ELF-1 (cell line): Measurements from ENCODE around the gene PITPNM1.
A peak's percentile ranks its signal among the peaks of the same experiment; 100 is the strongest.
"Not testable (repeated sequence)": the region's sequence is repeated elsewhere in the genome, so short reads cannot be mapped to it uniquely, and the experiment has no call there.

ENCODE experiments used
- DNase-seq: peaks from one replicate; pipeline ENCODE4 v3.0.0-alpha.2; 2016; ENCODE audit warnings: low read depth, low spot score

Gene PITPNM1

DNA sequence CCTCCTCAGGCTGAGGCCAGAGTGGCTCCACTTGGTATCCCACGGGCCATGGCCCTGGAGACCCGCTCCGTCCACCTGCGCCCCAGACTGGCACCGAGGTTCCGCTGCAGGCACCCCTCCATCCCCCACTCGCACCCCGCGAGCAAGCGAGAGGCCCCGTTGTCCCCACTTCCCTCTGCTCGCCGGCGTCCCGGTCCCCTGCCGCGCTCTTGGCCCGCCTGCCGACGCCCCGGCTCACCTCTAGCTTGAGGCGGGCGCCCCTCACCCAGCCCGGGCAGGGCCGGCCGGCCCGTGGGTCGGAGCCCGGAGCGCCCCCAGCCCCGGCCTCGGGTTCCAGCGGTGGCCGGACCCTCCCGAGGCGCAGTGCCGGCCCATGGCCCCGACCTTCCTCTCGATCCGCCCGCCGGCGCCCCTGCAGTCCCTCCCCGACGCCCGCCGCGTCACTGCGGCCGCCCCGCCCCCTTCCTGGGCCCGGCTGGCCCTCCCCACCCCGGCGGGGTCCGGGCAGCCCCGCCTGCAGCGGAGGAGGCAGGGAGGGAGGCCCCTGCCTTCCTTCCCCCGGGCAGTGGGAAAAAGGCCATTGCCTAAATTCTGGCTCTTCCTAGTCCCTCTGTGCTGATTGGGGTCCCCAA, at the start of gene PITPNM1:
Gene PITPNM1, minus strand, starts transcription at position 414 of the 632 bp plus-strand sequence. CDS start 1,183 bp downstream, outside the sequence.
- peak; percentile 44 for DNase-seq

GRCh38 chr11:67551697-67552096, 46.5 kb upstream of the PITPNM1 start:
- DNase-seq: not testable (repeated sequence)

DNA sequence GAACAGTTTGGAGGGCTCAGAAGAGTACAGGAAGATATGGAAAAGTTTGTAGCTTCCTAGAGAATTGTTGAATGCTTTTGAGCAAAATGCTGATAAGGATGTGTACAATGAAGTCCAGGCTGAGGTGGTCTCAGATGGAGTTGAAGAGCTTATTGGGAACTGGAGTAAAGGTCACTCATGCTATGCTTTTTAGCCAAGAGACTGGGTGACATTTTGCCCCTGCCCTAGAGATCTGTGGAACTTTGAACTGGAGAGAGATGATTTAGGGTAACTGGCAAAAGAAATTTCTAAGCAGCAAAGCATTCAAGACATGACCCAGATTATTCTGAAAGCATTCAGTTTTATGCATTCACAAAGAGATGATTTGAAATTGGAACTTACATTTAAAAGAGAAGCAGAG, 46.0 kb upstream of the PITPNM1 start:
- no peak for DNase-seq

GRCh38 chr11:67548555-67549110, 43.5 kb upstream of the PITPNM1 start:
- no peak for DNase-seq

DNA sequence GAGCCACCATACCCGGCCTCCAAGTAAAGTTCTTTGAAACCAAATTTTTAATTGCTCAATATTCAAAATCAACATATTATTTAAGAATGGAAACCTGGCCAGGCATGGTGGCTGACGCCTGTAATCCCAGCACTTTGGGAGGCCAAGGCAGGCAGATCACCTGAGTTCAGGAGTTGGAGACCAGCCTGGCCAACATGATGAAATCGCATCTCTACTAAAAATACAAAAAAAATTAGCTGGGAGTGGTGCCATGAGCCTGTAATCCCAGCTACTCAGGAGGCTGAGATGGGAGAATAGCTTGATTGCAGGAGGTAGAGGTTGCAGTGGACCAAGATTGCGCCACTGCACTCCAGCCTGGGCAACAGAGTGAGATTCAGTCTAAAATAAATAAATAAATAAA, 42.9 kb upstream of the PITPNM1 start:
- not testable (repeated sequence) for DNase-seq

DNA sequence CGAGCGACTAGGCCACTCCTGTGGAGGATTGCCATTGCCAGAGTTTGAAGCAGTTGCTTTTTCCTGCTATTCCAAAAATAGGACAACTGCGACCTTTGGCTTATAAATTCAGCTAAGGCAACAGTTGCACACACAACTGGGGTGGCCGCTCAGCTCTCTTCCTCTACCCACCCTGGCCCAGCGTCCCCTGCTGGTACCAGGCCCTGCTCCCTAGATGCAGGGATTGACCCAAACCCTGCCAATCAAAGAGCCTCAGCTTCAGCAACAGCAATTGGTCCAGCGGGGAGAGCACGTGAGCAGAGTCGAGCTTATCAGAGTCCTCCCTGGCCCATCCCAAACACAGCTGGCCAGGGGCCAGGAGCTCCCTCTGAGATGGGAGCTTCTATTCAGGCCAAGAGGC, 40.1 kb upstream of the PITPNM1 start:
- DNase-seq: peak; percentile 17

- no peak for DNase-seq
These were observed 39.6 kb upstream of the PITPNM1 start for GRCh38 chr11:67544616-67545242.

DNA sequence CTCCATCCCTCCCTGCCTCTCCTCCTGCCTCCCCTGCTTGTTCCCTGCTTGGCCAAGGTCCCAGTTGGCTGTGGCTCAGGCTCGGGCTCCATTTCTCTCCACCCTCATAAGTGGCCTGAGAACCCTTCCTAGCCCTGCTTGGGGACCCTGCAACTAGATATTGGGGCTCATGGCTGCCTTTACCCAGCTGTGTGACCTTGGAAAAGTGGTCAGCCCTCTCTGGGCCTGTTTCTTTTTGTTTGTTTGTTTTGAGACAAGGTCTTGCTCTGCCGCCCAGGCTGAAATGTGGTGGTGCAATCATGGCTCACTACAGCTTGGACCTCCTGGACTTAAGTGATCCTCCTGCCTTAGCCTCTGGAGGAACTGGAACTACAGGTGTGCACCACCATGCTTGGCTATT, 38.4 kb upstream of the PITPNM1 start:
- DNase-seq: no peak

DNA sequence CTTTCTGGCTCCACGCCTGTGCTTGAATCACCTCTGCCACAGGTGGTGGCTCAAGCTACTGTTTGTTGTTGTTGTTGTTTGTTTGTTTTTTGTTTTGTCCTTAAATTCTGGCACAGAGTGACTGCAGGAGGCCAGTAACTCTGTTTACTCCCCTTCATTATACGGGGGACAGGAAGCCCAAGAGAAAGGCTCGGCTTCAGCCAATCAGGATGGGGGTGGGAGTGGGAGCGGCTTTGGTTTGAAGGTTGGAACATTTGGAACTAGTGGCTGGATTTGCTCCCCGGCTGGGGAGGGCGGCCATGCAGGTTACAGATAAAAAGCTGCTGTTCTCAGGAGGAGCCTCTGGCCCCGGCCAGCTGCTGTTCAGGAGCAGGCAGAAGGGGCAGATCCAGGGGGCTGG, 37.8 kb upstream of the PITPNM1 start:
- DNase-seq: no peak

DNA sequence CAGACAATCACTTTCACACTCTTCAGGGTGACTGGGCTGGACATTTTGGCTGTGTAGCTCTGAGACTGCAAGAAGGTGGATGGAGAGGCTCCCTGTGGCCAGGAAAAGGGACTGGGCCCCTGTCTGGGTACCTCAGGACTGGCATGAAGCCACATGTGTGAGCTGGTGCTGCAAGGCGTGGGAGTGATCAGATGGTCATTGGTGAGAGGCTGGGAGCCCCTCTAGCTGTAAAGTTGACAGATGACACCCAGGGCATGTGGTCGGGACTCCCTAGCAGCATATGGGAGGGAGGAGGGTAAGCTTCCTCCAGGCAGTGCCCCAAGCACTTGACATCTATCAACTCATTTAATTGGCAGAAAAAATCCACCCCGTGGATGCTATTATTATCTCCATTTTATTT, 37.0 kb upstream of the PITPNM1 start:
- DNase-seq: no peak

DNA sequence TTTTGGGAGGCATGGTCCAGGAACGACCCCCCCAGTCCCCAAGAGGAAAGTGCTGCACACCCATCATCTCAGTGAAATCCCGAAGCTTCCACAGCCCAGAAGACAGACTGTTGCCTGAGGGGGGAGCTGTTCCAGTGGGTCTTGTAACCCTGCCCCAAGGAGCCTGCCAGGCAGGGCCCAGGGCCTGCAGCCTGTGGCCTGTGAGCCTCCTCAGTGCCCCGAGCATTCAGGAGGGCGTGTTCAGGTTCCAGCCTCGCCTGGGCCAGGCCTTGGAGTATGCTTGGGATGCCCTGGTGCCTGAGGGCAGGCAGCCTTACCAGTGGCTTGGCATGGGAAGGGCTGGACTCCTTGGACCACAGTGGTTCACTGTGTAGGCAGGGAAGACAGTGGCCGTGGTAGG, 36.0 kb upstream of the PITPNM1 start:
- DNase-seq: no peak

DNA sequence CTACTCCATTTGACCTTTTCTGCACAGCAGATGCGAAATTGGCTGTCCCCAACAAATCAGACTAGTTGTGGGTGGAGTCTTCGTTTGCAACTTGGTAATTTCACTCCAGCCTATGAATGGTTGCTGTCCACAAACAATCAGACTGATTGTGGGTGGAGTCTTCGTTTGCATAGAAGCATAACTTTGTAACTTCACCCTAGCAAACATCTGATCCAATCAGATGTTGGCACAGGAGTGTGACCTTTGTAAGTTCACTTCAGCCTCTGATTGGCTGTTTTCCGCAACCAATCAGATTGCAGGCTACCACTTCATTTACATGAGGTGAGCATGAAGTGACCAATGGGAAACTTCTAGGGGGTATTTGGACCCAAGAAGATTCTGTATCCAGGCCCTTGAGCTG, 34.4 kb upstream of the PITPNM1 start:
- DNase-seq: no peak

- no peak for DNase-seq
These were observed 33.8 kb upstream of the PITPNM1 start for GRCh38 chr11:67538823-67539505.

GRCh38 chr11:67538306-67538705, 33.1 kb upstream of the PITPNM1 start:
- DNase-seq: no peak

- no peak for DNase-seq
These were observed 30.4 kb upstream of the PITPNM1 start for GRCh38 chr11:67535561-67535960.

GRCh38 chr11:67534070-67534679, 29.0 kb upstream of the PITPNM1 start:
- no peak for DNase-seq

DNA sequence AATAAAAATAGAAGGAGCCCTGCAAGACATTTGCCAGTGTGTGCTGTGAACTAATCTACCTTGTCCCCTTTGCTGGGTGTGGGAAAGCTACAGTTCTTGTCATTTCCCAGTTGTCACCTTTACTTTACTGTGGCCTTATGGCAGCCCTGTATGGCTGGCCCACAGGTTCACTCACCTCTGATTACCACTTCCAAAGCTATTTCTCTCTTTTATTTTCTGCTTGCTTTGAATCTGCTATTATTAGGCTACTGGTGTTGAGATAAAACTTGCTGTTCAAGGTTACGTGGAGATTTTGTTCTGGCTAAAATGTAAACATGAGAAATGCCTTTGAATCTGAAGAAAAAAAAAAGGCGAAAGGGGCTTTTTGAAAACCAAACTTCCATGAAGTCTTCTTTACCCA, 27.7 kb upstream of the PITPNM1 start:
- no peak for DNase-seq

- no peak for DNase-seq
These were observed 25.1 kb upstream of the PITPNM1 start for GRCh38 chr11:67530282-67530592.

DNA sequence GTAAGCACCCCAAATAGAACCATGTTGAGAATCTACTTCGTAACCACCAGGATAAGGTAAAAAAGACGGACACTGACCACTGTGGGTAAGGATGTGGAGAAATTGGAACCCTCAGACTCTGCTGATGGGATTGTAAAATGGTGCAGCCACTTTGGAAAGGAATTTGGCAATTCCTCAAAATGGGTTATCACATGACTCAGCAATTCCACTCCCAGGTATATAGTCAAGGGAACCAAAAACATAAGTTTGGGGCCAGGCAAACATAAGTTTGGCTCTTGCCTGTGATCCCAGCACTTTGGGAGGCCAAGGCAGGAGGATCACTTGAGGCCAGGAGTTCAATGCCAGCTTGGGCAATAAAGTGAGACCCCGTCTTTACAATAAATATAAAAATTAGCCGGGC, 23.2 kb upstream of the PITPNM1 start:
- no peak for DNase-seq

DNA sequence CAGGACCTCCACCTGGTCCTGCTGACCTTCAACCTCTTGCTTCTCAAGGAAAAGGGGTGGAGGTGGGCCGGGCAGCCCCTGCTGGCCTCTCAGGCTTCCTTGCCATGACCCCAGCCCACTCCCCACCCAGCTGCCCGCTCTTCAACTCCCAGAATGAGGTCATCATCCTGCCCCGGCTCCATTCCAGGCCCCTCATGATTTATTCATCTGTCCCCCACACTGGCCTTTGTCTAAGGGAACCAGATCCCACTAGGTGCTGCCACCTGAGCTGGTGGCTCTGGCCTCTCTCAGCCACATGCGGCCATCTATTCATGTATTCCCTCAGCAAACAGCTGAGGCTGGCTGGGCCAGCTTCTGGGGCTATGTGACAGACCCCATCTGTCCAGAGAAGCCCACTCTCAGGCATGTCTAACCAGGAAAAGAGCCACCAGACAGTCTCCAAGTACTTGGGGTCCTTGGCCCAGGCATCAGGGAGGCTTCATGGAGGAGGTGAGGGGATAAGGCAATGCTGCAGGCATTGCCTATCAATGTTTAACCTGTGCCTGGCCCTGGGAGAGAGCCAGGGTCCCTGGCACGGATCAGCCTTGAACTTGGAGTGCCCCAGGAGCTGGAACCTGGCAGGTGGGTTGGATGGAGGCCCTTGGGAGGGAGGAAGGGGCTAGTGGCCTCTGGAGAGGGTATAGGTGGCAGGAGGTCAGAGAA, 20.3 kb upstream of the PITPNM1 start:
- no peak for DNase-seq

DNA sequence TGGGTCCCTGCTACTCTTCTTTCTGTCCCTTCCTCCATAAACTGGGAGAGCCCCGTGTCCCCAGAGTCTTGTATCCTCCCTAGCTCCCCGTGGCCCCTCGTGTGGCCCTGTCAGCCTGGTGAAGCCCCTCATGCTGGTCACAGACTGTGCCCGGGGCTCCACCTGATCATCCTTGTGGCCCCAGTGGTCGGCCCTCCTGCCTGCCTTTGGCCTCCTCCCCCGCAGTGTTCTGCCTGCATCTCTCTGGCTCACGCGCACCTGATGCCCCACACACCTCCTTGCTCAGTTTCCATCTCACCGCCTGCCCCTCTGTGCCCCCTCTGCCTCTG, 19.3 kb upstream of the PITPNM1 start:
- no peak for DNase-seq
